Tibial artery (tissue), 4 donors: ENCODE results near the gene TFDP1.

Experiments
- DNase-seq, 2 donors: peaks; one replicate each; pipeline ENCODE4 v3.0.0-alpha.2; 2019
- H3K27ac ChIP-seq, 2 donors: fragments of 200-600 bp; sonication (generic) in 1 of 2; 1 replicate in 1 of 2; 2 replicates in 1 of 2; pipeline ENCODE4 v1.5.1; 2018 to 2019; ENCODE audit warnings: mild to moderate bottlenecking in 1 of 2
- H3K27me3 ChIP-seq, 2 donors: fragments of 200-600 bp; sonication (generic) in 1 of 2; one replicate each; pipeline versions ENCODE4 v1.5.1 to v1.6.0; 2016 to 2019
- H3K36me3 ChIP-seq, 3 donors: fragments of 200-600 bp; sonication (generic) in 2 of 3; one replicate each; pipeline ENCODE4 v1.5.1; 2016 to 2019; ENCODE audit warnings: mild to moderate bottlenecking in 2 of 3
- H3K4me1 ChIP-seq, 4 donors: fragments of 200-600 bp; sonication (generic) in 2 of 4; 1 replicate in 3 of 4; 2 replicates in 1 of 4; pipeline ENCODE4 v1.5.1; 2016 to 2019
- H3K4me3 ChIP-seq, 2 donors: fragments of 200-600 bp; sonication (generic) in 1 of 2; 1 replicate in 1 of 2; 2 replicates in 1 of 2; pipeline ENCODE4 v1.5.1; 2018 to 2019; ENCODE audit warnings: mild to moderate bottlenecking in 2 of 2
- H3K9me3 ChIP-seq, 3 donors: fragments of 200-600 bp; sonication (generic) in 1 of 3; one replicate each; pipeline ENCODE4 v1.5.1; 2016 to 2019
- CTCF ChIP-seq, 2 experiments: fragments of 200-600 bp in 1 of 2; fragments of 450-650 bp in 1 of 2; IDR thresholded peaks; one replicate each; pipeline ENCODE4 v1.5.1; 2017 to 2019; ENCODE audit warnings: antibody characterized with exemption in 2 of 2, mild to moderate bottlenecking in 1 of 2, moderate library complexity in 1 of 2
- intact Hi-C: fragments of 100-400 bp; cut with DNase I; formaldehyde crosslinking; loops from one replicate; pipeline ENCODE4 v1.15.0; 2023; ENCODE audit warnings: low total_unique reads

The TFDP1 gene

GRCh38 chr13:113584205-113584869, at the start of gene TFDP1:
Gene TFDP1, plus strand, starts transcription at chr13:113584753. Its CDS starts 1,085 bp downstream, at chr13:113585838.
- no peaks in the 10 kb centered on the region for H3K27me3 ChIP-seq
- peaks cover 0 to 11% (median 6%) of the 10 kb centered on the region in 4 donors for H3K4me1 ChIP-seq
- peak; percentile 22 to 67 for DNase-seq
- intact Hi-C loops: no loop called here
- H3K9me3 ChIP-seq: no peaks in the 10 kb centered on the region
- H3K36me3 ChIP-seq: peaks cover 0 to 5% (median 0%) of the 10 kb centered on the region in 3 donors
- no peak for TF ChIP-seq CTCF (IDR thresholded peaks at IDR 0.05)
- peak within 1 kb of the TSS; percentile 49 to 67 for H3K4me3 ChIP-seq
- H3K27ac ChIP-seq: no peak within 1 kb of the TSS

- peaks cover 30 to 78% (median 61%) of the 10 kb centered on the region in 3 donors for H3K36me3 ChIP-seq
- peak in 1 of 2 donors; percentile 33 for DNase-seq
- intact Hi-C loops: no loop called here
- no peaks in the 10 kb centered on the region for H3K9me3 ChIP-seq
- TF ChIP-seq CTCF (IDR thresholded peaks at IDR 0.05): no peak
- H3K27me3 ChIP-seq: no peaks in the 10 kb centered on the region
- no peak overlapping the region for H3K4me3 ChIP-seq
- H3K27ac ChIP-seq: no peak overlapping the region
- H3K4me1 ChIP-seq: no peaks in the 10 kb centered on the region
Observed at GRCh38 chr13:113535381-113535781, 49.2 kb upstream of the TFDP1 start.

GRCh38 chr13:113536461-113537110, 48.0 kb upstream of the TFDP1 start:
- peak in 1 of 2 donors; percentile 50 for DNase-seq

GRCh38 chr13:113537205-113537604, 47.3 kb upstream of the TFDP1 start:
- H3K27ac ChIP-seq: no peak overlapping the region
- no peaks in the 10 kb centered on the region for H3K27me3 ChIP-seq
- no peaks in the 10 kb centered on the region for H3K4me1 ChIP-seq
- H3K36me3 ChIP-seq: peaks cover 29 to 73% (median 58%) of the 10 kb centered on the region in 3 donors
- DNase-seq: peak in 1 of 2 donors; percentile 43
- intact Hi-C loops: no loop called here
- no peaks in the 10 kb centered on the region for H3K9me3 ChIP-seq
- no peak for TF ChIP-seq CTCF (IDR thresholded peaks at IDR 0.05)
- H3K4me3 ChIP-seq: no peak overlapping the region

More at GRCh38 chr13:113536461-113537110, 48.0 kb upstream of the TFDP1 start:
- no peak for TF ChIP-seq CTCF (IDR thresholded peaks at IDR 0.05)
- Histone ChIP-seq H3K4me1 (no peaks in the 10 kb centered on the region), H3K27me3 (no peaks in the 10 kb centered on the region), H3K4me3 (no peak overlapping the region), H3K27ac (no peak overlapping the region), H3K36me3 (peaks cover 29 to 78% (median 62%) of the 10 kb centered on the region in 3 donors), H3K9me3 (no peaks in the 10 kb centered on the region)
- intact Hi-C loops: no loop called here

GRCh38 chr13:113537909-113538688, 46.5 kb upstream of the TFDP1 start:
- Histone ChIP-seq H3K4me1 (no peaks in the 10 kb centered on the region), H3K36me3 (peaks cover 29 to 73% (median 58%) of the 10 kb centered on the region in 3 donors), H3K4me3 (no peak overlapping the region), H3K9me3 (no peaks in the 10 kb centered on the region), H3K27me3 (no peaks in the 10 kb centered on the region), H3K27ac (no peak overlapping the region)
- DNase-seq: peak in 1 of 2 donors; percentile 44
- intact Hi-C loops: no loop called here
- no peak for TF ChIP-seq CTCF (IDR thresholded peaks at IDR 0.05)
